B cell (primary cell): ENCODE results near the gene VSIG10L2.

Source experiments
- CTCF ChIP-seq: fragments of 200-600 bp; IDR thresholded peaks from one replicate; pipeline ENCODE4 v1.8.0; 2022; ENCODE audit warnings: antibody characterized with exemption, mild to moderate bottlenecking
- EZH2 ChIP-seq: IDR thresholded peaks from 2 replicates; pipeline ENCODE4 v1.6.1; 2012; ENCODE audit warnings: borderline replicate concordance, low read depth, mild to moderate bottlenecking, moderate library complexity, low read length; ENCODE audit not compliant: insufficient read depth, poor library complexity, severe bottlenecking

DNA sequence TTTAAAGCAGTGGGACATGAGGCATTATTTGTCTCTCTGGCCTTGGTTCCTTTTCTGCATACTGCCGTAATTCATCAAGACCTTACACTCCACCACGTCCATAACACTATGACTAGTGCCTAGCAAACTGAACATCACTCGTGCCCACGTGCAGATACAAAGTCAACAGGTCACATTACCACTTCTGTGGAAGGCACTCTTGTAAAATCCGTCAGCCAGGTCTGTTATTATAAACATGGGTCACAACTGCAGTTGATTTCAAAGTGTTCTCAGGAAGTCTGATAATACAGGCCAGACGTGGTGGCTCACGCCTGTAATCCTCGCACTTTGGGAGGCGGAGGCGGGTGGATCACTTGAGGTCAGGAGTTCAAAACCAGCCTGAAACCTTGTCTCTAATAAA is 14.1 kb downstream of the VSIG10L2 start:
- no peak for TF ChIP-seq CTCF
- TF ChIP-seq EZH2: no peak
